Stimulated activated CD4-positive, alpha-beta T cell treated with anti-CD3 and anti-CD28 coated beads, TNF-alpha, amount 100 ng/mL, for 48 hours (primary cell): ENCODE results near the gene RSPH9.

Experiments used
- DNase-seq, 3 donors: peaks; one replicate each; pipeline ENCODE4 v3.0.0-alpha.2; 2020; ENCODE audit warnings: low read depth in 3 of 3

Gene RSPH9, protein sequence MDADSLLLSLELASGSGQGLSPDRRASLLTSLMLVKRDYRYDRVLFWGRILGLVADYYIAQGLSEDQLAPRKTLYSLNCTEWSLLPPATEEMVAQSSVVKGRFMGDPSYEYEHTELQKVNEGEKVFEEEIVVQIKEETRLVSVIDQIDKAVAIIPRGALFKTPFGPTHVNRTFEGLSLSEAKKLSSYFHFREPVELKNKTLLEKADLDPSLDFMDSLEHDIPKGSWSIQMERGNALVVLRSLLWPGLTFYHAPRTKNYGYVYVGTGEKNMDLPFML

DNA sequence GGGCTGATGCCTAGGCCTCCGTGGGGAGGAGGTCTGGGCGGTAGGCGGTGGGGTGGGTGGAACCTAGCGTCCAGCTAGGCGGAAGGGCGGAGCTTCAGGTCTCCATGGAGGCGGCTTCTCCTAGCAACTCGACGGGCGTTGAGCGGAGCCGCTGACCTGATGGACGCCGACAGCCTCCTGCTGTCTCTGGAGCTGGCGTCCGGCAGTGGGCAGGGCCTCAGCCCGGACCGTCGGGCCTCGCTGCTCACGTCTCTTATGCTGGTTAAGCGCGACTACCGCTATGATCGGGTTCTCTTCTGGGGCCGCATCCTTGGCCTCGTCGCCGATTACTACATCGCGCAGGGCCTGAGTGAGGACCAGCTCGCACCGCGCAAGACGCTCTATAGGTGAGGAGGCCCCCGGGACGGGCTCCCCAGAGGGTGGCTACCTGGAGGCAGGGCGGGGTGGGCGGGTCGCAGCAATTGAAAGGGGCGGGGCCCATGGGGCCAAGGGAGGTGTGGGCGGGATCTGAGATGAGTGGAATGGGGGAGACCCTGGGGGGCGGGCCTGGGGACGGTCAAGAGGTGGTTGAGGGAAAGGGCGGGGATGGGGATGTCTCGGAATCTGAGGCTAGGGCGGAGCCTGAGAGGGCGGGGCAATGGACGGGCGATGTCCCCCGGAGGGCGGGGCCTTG is at the start of gene RSPH9:
Gene RSPH9 (plus strand): TSS at position 97 of the 673 bp plus-strand sequence. CDS start 63 bp downstream, at position 160.
- peak in 2 of 3 donors; percentile 42 to 70 for DNase-seq

GRCh38 chr6:43600595-43600994 is 44.2 kb upstream of the RSPH9 start:
- DNase-seq, result no peak

DNA sequence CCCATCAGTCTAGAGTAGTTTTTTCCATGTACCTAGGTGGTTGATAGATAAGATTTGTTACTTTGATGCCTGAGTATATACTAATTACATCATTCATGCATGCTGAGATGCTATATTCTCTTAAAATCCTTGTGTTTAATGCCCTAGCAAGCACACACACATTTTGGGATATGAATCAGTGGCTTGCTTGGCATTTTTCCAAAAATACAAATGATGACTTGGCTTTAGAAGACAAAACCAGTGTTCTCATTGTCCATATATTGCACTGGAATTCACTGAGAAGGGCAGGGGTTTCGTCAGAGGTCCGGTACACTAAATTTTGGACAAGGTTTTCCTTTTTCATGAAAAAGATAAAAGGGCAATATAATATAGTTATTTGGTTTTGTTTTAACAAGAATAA is 40.7 kb upstream of the RSPH9 start:
- no peak for DNase-seq

DNA sequence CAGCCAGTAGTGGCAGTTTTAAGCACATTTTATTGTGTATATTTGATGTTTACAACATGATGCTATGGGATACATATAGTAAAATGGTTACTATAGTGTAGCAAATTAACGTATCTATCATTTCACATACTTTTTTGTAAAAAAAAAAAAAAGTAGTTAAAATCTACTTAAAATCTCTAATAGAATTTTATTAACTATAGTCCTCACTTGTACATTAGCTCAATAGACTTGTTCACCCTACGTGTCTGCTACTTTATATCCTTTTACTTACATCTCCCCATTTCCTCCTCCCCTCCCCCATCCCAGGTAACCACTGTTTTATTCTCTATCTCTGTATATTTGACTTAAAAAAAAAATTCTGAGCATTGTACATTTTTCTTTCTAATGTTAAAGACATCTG is 38.8 kb upstream of the RSPH9 start:
- no peak for DNase-seq

DNA sequence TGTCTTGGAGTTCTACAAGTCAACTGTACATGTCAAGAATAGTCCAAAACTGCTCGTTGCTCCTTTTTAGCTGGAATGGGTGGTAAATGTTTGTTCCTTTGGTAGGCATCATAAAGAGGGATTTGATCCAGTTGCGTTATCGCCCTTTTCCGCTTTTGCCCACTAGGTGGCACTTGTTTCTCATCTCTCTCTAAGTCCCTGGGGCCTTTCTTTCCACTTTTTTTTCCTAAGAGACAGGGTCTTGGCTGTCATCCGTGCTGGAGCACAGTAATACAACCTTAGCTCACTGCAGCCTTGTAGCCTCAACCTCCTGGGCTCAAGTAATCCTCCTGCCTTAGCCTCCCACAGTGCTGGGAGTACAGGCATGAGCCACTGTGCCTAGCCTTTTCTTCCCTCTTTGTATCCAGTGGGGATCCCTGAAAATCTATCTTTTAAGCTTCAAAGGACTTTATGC is 36.5 kb upstream of the RSPH9 start:
- DNase-seq, result peak; percentile 15 to 38 (median 25)

DNA sequence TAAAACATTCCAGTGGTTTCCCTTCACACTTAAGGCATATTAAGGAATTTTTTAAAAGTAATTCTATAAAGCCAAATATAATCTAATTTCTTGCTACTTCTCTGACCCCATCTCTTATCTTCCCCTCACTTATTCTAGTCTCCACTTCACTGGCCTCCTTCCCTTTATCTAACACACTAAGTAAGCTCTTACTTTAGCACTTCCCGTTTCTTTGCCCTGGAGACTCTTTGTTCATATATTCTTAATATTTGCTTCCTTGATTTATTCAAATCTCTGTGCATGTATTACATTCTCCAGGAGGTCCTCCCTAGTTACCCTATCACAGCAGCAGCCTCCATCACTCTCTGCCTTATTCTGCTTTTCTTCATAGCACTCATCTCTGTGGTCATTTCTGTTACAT is 36.0 kb upstream of the RSPH9 start:
- no peak for DNase-seq

- no peak for DNase-seq
Measured at GRCh38 chr6:43609402-43609801, 35.4 kb upstream of the RSPH9 start.

DNA sequence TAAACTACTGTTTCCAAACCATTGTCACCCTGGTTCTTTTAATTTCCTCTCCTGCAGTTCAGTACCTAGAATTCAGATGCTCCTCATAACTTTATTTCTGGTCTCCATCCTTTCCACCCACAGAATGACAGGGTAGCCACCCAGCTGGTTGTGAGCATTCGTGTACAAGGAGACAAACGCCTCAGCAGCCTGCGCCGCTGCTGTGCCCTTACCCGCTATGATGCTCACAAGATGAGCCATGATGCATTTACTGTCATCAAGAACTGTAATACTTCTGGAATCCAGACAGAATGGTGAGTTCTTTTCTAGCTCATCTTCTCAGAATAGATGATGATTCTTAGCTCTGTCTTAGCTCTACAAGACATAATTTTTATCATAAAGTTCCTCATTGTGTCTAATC is 34.4 kb upstream of the RSPH9 start:
- no peak for DNase-seq

GRCh38 chr6:43613721-43614395 is 31.0 kb upstream of the RSPH9 start:
- no peak for DNase-seq

- DNase-seq, result no peak
Measured at GRCh38 chr6:43614396-43614730, 30.5 kb upstream of the RSPH9 start.

DNA sequence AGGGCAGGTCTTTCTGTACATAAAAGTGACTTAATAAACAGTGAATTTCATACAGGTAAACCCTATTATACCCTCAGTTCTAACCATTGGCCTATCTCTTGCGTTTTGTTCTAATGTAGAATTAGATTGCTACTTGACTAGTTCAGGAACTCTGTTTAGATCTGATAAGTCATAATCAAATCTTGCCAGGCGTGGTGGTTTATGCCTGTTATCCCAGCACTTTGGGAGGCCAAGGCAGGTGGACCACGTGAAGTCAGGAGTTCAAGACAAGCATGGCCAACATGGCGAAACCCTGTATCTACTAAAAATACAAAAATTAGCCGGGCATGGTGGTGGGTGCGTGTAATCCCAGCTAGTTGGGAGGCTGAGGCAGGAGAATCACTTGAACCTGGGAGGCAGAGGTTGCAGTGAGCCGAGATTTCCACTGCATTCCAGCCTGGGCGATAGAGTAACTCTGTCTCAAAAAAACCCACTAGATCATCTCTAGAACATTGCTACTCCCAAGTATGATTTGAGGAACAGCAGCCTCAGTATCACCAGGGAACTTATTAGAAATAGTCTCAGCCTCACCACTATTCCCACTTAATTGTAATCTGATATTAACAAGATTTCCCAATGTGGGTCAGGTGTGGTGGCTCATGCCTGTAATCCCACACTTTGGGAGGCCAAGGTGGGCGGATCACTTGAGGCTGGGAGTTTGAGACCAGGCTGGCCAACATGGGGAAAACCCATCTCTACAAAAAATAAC is 27.9 kb upstream of the RSPH9 start:
- DNase-seq, result no peak

- DNase-seq, result no peak
Measured at GRCh38 chr6:43621078-43621835, 23.6 kb upstream of the RSPH9 start.

DNA sequence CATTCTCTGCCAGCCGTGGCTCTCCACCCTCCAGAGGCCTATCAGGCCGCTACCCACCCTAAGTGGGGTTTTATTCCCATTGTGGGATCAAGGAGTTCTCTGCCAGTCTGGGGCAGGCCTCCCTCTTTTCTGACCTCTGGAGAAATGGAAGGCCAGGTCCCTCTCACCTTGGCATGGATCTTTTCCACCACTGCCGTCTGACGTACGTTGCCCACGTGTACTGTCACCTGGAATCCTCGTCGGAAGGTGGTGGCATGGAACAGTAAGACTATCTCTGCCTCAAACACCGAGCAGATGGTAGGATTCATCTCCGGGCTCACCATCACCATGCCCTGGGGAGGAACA is 23.0 kb upstream of the RSPH9 start:
- DNase-seq, result no peak

DNA sequence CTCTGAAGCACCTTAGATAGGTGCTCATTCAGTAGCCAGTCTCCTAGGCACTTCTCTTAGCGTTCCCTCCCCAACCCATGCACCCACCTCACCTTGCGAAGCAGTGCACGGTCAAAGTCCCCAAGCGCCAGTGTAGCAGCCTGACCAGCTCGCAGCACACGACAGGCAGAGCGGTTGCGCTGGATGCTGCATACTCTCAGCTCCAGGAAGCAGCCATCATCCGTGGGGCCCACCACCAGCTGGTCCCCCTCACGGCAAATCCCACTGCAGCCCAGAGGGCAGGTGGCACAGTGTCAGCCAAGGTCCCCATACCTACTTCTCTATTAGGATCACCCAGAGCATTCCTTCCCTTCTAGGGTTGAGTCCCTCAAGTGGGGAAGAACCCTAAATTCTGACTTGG is 22.3 kb upstream of the RSPH9 start:
- no peak for DNase-seq

- DNase-seq, result no peak
Measured at GRCh38 chr6:43623880-43624785, 20.7 kb upstream of the RSPH9 start.

- no peak for DNase-seq
Measured at GRCh38 chr6:43624786-43625288, 20.0 kb upstream of the RSPH9 start.

DNA sequence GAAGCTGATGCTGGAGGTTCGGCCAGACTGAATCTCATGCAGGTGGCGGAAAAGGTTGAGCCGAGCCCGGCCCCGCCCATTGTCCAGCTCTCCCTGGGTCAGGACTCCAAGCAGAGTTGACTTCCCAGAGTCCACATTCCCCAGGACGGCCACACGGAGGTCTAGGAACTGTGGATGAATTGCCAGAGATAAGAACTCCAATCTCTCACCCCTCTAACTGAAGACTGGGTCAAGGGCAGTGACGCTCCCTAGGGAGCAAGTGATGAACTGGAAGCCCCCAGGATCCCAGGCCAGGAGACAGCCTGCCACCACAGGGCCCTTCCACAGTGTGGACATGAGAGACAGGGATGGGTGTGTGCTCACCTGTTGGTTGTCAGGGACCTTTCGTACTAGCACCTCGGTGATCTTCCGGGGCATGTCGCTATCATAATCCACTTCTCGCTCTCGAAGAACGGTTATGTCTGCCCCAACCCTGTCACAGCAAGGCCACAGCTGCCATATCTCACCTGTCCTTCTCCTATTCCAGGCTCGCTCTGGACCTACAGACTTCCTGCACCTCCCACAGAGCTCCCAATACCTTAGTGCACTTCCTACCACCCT is 19.3 kb upstream of the RSPH9 start:
- no peak for DNase-seq

DNA sequence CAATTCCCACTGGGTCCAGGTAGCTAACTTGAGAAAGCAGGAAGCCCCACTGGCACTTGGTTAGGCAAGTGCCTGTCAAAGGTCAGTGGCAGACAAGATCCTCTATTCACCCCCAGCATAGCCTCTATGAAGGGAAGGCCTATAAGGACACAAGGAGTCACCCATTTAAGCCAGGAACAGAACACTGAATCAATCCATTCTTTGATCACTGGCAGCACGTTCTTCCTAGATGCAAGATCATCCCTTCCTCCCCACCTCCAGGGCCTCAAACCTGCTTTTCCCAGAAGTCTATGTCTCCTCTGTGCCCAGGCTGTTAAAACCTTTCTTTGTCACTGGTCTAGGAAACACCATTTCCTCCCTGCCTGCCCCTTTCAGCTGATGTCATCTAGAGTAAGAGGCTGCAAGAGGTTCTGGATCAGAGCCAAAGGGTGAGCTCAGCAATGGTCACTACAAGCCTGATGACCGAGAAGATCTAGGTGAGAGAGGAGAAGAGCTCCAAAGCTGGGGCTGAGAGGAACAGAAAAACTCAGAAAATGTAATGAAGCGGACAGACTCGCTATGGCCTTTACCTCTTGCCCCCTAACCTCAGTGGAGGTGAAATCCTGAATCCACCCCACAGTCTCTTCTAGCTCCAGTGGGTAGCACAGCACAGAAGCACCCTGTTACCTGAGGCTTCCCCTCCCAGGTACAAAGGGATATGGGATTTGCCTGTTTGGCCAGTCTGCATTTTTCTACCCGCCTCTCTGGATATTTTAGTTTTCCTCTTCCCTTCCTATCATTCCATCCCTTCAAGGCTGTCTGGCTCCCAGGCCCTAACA is 17.6 kb upstream of the RSPH9 start:
- DNase-seq, result no peak
